GM18511 (cell line): ENCODE results near the gene LGALS9.
"Not testable (repeated sequence)": the region's sequence is repeated elsewhere in the genome, so short reads cannot be mapped to it uniquely, and the experiment has no call there.

Experiments used
- ATAC-seq: cut with Tn5 transposase; IDR thresholded peaks from one replicate; pipeline ENCODE4 v1.9.1; 2021; ENCODE audit warnings: mild to moderate bottlenecking, moderate library complexity; ENCODE audit not compliant: unreplicated experiment

The LGALS9 gene

GRCh38 chr17:27651411-27652345, 20.7 kb downstream of the LGALS9 start:
- peak; percentile 57 for ATAC-seq

GRCh38 chr17:27653449-27653971, 22.5 kb downstream of the LGALS9 start:
- not testable (repeated sequence) for ATAC-seq

GRCh38 chr17:27654136-27654535, 23.1 kb downstream of the LGALS9 start:
- ATAC-seq = no peak

GRCh38 chr17:27654654-27655524, 23.9 kb downstream of the LGALS9 start:
- peak; percentile 86 for ATAC-seq

GRCh38 chr17:27655525-27656111, 24.6 kb downstream of the LGALS9 start:
- ATAC-seq = not testable (repeated sequence)

- not testable (repeated sequence) for ATAC-seq
These were observed 25.6 kb downstream of the LGALS9 start for GRCh38 chr17:27656620-27657019.

- ATAC-seq = no peak
These were observed 26.6 kb downstream of the LGALS9 start for GRCh38 chr17:27657620-27658019.

- ATAC-seq = no peak
These were observed 28.7 kb downstream of the LGALS9 start for GRCh38 chr17:27659683-27660082.

GRCh38 chr17:27660436-27660835, 29.4 kb downstream of the LGALS9 start:
- ATAC-seq = no peak

GRCh38 chr17:27663936-27664605, 33.1 kb downstream of the LGALS9 start:
- ATAC-seq = no peak

- no peak for ATAC-seq
These were observed 33.6 kb downstream of the LGALS9 start for GRCh38 chr17:27664606-27664965.

GRCh38 chr17:27665549-27665948, 34.6 kb downstream of the LGALS9 start:
- no peak for ATAC-seq

- ATAC-seq = not testable (repeated sequence)
These were observed 35.3 kb downstream of the LGALS9 start for GRCh38 chr17:27666270-27666669.

GRCh38 chr17:27666831-27667560, 36.0 kb downstream of the LGALS9 start:
- ATAC-seq = no peak

- no peak for ATAC-seq
These were observed 36.9 kb downstream of the LGALS9 start for GRCh38 chr17:27667656-27668487.

- no peak for ATAC-seq
These were observed 37.5 kb downstream of the LGALS9 start for GRCh38 chr17:27668488-27668823.

- ATAC-seq = no peak
These were observed 38.1 kb downstream of the LGALS9 start for GRCh38 chr17:27669136-27669535.

- ATAC-seq = no peak
These were observed 38.9 kb downstream of the LGALS9 start for GRCh38 chr17:27669850-27670249.
